DMS153 (cell line): ENCODE data around the gene ETV3L.
"Not testable (repeated sequence)": the region's sequence is repeated elsewhere in the genome, so short reads cannot be mapped to it uniquely, and the experiment has no call there.

Source experiments
- DNase-seq: peaks from one replicate; lab custom pipeline; 2025; lab: John Stamatoyannopoulos, UW

The ETV3L gene

DNA sequence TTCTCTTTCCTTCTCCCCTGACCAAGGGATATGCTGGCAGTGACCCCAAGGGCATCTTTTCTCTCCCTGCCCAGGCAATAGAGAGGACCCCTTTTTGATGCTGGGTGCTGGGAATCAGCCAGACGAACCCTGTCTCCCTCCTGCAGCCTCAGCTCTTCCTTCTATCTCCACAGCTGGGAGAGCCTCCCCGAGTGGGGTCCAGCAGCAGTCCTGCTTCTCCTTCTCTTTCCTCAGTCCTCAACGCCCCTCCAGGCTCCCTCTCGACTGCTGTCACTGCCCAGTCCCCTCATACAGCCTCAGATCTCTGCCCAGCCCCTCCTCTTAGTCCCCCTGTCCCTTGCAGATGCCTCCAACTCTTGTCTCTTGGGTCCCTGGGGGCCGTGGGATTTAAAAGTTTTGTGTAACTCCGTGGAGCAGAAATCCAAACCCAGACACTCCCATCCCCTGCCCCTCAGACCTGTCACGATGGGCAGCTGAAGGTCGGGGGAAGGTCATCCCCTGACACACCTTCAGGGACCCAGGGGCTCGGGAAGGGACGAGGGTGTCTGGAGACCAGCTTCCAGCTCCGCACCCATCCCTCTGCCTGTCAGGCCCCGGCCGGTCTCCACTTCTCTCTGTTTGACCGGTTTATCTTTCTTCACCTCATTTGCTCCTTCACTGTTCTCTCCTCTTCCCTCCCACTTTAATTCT lies 5.8 kb upstream of the ETV3L start:
- no peak for DNase-seq

DNA sequence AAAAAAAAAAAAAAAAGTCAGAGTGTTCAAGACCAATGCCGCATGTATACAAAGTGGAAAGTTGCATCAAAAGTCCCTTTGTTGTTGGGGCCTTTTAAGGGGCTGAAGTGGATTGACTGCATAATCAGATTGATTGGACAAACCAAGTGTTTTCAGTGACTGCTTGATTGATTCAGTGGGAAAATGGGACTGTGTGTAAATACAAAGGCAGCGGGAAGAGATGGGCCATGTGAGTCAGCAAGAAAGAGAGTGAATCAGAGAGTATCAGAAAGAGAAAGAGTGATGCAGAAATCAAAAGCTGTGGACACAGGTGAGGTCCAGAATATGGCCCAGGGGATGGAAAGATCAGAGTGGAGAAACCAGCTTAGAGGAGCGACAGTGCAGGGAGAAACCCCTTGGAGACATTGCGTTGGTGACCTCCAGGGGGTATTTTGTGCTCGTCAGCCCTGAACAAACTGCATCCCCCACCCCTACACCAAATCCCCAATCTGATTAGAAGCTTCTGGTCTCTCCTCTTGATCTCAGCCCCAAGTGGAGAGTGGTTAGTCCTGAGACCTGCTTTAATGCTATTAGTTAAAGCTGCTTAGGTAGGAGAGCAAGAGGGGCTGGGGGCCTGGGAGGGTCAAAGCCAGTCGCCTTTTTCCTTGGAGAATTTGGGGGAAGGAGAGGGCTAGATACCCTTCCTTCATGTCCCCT lies 5.1 kb upstream of the ETV3L start:
- no peak for DNase-seq

DNA sequence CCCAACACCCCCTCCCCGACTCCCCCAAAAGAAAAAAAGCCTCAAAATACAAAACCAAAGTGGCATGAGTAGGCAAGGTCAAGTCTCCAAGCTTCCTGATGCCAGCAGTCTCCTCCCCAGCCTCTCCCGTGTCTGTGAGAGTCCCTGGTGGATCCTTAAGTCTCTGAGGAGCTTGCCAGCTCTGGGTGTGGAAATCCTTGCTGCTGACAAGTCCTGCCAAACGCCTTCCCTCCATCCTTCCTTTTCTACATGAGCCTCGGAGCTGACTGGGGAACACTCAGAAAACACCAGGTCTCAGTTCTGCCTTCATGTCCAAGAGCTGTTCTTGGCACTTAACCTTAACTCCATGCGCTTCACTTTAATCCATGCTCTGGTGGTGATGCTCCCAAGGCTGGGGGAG lies 3.7 kb upstream of the ETV3L start:
- DNase-seq = no peak

DNA sequence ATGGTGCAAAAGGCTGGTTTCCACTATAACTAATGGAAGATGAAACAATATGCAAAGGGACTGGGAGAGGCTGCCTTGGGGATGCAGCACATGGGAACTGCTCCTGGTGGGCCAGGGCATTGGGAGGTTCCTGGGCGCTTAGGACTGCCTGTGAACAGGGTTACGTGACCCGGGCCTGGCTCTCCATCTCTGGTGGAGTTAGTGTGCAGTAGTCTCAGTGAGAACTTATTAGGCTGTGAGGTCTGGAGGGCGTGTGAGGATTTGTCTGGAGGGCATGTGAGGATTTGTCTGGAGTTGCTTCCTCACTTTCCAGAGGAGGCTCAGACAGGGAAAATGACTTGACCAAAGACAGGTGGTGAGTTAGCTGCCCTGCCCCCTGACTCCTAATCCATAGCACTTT lies 1.5 kb upstream of the ETV3L start:
- DNase-seq = no peak

DNA sequence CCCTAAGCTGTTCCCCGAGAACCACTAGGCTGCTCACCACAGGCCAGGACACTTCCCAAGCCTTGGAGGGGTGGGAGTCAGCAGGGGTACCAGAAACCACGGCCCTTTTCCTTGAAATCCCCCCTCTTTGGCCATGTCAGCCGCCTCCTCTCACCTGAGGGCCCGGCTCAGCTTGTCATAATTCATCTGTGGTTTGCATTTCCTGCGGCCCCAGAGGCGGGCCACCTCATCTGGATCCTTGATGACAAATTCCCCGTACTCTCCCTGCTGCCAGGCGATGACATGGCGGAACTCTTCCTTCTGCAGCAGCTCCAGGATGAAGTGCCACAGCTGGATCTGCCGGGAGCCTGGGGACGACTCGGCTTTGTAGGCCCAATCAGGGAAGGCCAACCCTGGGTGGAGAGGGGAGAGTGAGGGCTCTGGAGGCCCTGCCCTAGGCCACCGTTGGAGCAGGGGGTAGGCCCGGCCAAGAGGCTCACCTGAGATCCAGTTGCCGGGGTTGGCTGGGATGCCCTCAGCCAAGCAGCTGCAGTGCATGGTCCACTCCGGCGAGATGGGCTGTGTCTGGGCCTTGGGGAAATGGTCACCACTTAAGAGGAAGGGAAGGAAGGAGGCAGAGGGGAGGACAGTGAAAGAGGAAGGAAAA lies 498 bp downstream of the ETV3L start:
- not testable (repeated sequence) for DNase-seq

DNA sequence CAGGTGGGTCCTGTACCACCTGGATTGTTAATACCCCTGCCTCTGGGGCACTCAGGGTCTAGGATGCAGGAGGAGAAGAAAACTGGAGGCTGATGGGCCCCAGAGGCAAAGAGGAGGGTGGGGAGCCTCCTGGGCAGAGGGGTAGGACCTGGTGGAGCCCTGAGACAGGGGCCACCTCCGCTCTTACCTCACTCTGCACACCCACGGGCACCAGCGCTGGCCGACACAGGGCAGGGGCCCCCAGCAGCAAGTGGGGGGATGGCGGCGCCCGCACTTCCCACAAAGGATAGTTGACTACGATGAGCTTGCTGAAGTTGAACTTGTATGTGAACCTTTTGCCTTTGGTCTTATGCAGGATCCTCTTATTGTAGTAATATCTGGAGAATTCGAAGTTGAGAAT lies 1.1 kb downstream of the ETV3L start:
- no peak for DNase-seq

DNA sequence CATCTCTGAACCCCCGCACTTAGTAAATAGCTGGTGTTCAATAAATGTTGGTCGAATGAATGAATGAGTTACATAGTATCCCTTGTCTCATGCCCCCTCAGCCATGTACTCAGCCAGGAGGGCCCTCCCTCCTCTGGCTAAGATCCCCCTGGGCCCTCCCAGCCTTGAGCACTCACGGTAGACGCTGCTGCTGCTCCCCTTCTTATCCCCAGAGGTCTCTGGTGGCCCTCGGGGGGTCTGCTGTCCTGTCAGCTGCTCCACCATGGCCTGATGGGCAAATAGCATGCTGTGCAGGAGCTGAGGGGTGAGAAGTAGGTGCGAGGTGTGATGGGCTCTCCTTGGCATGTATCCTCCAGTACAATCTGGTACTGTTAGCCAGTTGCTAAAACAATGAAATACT lies 1.9 kb downstream of the ETV3L start:
- no peak for DNase-seq

DNA sequence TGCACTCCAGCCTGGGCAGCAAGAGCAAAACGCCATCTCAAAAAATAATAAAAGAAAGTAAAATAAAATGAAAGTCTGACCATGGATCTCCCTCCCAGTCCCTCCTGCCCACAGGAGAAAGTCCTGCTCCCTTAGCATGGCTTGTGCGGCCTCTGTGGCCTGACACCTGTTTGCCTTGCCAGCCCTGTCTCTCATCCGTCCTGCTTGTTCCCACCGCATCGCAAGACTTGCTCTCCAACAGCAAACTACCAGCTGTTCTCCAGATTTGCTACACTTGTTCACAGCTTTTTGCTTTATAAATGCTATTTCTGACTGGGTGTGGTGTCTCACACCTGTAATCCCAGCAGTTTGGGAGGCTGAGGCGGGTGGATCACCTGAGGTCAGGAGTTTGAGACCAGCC lies 2.7 kb downstream of the ETV3L start:
- DNase-seq = no peak

DNA sequence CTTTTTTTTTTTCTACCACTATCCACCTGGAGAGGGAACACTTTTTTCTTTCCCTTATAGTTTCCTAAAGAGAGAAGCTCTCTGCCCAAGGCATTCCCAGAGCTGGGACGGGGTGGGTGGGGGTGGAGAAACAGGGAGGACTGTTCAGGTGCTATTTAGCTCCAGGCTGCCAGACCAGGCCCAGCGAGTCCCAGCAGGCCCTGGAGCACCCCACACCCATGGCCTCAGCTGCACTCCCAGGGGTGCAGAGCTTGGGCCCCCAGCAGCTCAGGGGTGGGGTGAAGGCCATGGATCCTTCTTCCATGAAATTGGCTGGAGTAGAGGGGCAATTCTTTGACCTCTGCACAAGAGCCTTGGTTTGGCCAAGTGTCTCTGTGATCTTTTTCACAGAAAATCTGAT lies 4.1 kb downstream of the ETV3L start:
- no peak for DNase-seq

DNA sequence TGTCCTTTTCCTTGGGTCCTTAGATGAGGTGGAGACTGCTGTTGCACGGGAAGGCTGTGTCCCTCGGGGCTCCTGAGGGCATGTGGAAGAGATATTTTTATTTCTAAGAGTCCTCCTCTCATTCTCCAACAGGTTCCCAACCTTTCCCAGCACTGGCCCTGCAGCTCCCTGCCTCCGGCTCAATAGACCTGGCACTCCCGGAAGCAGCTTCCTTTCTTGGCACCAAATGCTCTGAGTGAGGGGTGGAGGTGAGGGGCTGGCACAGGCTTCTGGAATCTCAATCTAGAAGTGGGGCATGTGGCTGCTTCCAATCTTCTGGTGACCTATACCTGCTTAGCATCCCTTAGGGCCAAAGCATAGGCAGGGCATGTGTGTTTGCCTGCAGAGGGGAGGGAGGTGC lies 4.5 kb downstream of the ETV3L start:
- no peak for DNase-seq

DNA sequence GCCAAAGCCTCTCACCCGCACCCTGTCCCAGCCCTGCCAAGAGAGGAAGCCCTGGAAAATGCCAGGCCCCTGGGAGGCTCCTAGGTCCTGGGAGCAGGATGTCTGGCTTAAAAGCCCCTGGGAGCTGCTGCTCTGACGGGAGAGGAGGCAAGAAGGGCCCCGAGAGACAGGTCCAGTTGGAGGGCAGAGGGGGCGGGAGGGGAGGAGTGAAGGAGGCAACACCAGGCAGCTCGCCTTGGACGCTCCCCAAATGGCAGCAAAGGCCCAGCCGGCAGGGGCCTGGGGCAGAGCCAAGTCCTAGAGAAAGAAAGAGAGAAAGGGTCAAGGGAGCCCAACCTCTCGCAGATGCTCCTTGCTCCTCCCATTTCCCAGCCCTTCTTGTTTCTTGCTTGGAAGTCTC lies 6.8 kb downstream of the ETV3L start:
- no peak for DNase-seq

DNA sequence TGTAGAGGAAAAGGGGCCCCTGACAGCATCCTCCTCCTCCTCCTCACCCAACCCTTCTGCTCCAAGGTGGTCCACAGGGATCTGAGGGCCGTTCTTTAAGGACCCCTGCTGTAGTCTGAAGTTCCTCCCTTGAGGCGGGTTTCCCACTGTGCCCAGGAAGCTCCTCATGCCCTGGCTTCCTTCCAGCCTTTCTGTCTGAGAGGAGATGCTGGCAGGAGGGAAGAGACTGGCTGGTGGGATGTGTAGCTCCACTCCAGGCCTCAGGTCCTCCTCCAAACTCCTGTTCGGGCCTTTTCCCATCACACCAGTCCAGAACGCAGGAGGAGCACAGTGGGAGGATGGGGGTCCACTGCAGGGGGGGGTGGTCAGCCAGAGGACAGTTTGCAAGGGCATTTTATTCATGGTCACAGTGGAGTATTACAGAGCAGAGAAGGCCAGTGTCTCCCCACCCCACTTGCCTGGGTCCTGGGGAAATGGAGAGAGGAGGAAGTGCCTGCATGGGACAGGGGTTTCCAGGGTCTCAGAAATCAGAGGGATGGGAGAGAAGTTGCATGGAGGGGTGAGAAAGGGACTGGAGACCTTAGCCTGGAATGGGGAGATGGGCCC lies 7.8 kb downstream of the ETV3L start:
- no peak for DNase-seq

DNA sequence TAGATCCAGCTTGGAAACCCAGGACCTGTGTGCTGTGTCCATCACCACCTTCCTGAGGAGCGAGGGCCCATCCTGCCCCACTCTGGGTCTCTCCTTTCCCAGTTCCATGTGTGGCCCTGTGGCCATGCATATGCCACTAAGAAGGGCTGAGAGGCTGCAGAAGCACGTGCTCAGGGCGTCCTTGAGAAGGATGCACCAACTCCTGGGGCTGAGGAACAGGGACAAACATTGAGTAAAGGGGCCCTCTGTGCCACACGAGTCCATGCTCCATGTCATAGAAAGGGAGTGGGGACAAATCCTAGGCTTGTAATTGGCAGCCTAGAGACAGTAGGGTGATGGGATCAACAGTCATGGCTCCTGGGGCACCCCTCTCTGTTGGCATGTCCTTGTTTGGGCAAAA lies 8.4 kb downstream of the ETV3L start:
- DNase-seq = no peak

DNA sequence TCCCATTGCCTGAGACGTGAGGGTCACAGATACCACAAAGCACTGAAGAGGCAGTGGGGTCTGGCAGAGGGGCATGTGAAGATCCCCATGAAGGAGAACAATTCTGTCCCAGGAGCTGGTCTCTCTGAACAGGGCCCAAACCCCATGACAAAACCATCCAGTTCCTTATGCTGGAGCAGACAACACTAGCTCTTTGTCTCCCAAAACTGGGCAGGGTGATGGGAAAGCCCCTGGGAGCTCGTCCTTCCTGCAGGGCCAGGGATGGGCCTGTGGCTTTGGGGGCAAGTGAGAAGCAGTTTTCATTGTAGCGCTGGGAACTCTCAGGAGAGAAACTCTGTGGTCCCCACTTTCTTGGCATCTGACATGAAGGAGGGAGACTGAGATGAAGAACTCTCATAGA lies 8.8 kb downstream of the ETV3L start:
- no peak for DNase-seq

DNA sequence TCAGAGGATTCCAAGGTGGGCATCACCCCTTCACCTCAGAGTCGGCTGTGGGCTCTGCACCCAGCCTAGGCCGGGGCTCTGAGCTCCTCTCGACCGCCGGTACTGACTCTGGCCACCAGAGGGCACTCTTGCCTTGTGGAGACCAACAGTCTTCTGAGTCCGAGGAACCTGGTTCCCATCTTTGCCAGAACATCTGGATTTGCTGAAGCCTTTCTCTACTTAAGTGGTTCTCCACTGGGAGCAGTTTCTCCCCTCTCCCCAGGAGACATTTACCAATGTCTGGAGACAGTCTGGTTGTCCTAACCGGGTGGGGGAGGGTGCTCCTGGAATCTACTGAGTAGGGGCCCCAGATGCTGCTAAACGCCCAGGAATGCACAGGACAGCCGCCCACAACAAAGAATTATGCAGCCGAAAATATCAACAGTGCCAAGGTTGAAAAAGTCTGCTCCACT lies 9.4 kb downstream of the ETV3L start:
- DNase-seq = peak; percentile 52

DNA sequence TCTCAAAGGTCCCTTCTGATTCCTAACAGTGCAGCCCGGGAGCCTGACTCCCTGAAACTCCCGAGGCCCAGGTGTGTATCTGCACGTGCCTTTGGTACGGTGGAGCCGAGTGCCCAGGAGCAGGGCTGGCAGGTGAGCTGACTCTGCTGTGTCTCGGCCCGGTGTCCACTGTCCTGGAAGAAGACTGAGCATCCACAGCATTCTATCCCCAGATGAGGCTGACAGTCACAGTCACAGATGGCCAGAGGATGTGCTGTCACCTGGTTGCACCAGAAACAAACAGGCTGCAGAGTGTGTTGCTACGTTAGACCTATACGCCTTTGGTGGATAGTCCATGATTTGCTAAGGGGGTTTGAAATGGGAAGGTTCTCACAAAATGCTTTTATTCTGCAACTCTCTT lies 9.8 kb downstream of the ETV3L start:
- DNase-seq = no peak

DNA sequence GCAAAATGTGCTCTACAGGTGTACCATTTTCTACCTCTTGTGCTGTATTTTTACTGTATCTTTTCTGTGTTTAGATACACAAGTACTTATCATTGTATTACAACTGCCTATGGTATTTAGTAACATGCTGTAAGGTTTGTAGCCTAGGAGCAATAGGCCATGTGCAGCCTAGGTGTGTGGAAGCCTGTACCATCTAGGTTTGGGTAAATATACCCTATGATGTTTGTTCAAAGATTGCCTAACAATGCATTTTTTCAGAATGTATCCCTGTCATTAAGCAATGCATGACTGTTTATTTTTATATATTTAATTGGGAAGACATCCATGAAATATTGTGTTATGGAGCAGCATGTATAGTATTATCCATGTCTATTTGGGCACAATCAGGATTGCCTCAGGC lies 11.0 kb downstream of the ETV3L start:
- DNase-seq = no peak

DNA sequence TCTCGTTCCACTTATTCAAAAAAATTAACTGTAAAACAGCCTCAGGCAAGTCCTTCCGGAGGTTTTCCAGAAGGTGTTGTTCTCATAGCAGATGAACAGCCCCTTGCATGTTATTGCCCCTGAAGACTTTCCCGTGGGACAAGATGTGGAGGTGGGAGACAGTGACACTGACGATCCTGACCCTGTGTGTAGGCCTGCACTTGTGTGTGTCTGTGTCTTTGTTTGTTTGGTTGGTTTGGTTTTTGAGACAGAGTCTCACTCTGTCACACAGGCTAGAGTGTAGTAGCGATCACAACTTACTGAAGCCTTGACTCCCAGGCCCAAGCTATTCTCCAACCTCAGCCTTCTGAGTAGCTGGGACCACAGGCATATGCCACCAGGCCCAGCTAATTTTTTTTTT lies 12.6 kb downstream of the ETV3L start:
- no peak for DNase-seq

DNA sequence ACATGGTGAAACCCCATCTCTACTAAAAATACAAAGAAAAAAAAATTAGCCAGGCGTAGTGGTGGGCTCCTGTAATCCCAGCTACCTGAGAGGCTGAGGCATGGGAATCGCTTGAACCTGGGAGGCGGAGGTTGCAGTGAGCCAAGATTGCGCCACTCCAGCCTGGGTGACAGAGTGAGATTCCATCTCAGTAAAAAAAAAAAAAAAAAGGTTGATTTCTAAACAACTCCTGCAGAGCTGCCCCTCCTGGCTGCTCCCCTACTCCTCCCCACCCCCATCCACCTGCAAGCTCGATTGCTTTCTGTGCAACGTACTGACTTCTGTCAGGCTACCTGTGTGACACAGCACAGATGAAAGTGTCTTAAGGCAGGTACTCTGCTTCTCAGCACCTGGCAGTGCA lies 13.3 kb downstream of the ETV3L start:
- no peak for DNase-seq

DNA sequence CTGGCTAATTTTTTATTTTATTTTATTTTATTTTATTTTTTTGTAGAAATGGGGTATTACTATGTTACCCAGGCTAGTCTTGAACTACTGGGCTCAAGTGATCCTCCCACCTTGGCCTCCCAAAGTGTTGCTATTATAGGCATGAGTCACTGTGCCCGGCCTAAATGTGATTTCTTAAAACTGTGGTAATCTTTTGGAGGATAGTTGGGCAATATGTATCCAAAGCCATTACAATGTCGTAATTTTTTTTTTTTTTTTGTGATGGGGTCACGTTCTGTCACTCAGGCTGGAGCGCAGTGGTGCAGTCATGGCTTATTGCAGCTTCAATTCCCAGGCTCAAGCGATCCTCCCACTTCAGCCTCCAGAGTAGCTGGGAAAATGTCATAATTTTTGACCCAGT lies 14.2 kb downstream of the ETV3L start:
- DNase-seq = no peak

DNA sequence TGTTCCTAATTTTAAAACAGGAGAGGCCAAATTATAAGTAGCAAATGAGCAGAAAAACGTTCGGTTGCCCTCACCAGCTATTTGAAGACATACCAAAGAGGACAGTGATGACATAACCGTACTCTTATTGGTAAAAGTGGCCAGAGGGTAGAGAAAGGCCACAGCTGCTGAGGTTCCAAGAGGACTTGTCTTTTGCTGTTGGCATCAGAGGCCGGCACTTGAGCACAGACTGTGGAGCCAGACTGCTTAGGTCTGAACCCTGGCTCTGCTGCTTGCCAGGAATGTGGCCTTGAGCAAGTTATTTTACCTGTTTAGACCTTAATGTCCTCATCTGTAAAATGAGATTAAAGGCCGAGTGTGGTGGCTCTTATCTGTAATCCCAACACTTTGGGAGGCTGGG lies 14.9 kb downstream of the ETV3L start:
- no peak for DNase-seq

DNA sequence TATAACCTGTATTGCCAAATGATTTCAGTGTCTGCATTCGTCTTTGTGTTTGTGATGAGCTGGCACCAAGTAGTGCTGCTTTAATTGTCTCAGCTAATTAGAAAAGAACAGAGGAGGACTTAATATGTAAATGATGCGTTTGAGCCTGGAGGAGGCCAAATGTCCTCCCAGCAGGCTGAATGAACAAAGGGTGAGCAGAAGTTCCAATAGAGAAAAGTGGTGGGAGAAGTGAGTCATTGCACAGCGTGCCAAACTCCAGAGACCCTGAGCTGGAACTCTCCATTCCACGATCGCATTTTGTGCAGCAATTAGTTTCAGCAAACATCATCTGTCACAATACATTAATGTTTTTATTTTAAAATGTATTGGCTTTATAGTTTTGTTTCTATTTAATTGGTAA lies 17.9 kb downstream of the ETV3L start:
- DNase-seq = no peak

DNA sequence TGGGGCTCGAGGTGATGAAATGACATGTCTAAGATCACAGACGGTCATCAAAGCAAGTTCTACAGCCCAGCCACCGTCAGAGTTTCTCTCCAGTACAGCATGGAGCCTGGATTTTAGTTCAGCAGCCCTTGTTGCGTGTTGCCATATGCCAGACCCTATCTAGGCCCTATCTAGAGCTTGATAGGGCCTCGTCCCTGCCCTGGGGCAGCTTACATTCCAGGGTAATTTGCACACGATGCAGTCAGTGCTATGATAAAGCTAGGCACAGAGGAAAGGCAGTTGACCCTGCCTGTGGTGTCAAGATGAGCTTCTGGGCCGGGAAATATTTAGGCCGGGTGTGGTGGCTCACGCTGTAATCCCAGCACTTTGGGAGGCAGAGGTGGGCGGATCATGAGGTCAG lies 18.9 kb downstream of the ETV3L start:
- no peak for DNase-seq
